ENCODE results near the gene HTR1E. TPM values are rescaled to one million over a fixed set of nuclear protein-coding genes. Genes with fewer than 3 reads are reported as not detected.
"Not testable (repeated sequence)": the region's sequence is repeated elsewhere in the genome, so short reads cannot be mapped to it uniquely, and the experiment has no call there.

Gene HTR1E
- total RNA-seq, 1 donor from 2014 or later, result 1.9 TPM

GRCh38 chr6:86973088-86973487 lies 35.8 kb downstream of the HTR1E start:
- DNase-seq (ENCODE audit: low spot score), result no peak

GRCh38 chr6:86978251-86978650 lies 40.9 kb downstream of the HTR1E start:
- no peak for DNase-seq (ENCODE audit: low spot score)

- DNase-seq (ENCODE audit: low spot score), result no peak
Observed at GRCh38 chr6:87001494-87001893, 64.2 kb downstream of the HTR1E start.

GRCh38 chr6:87002391-87002790 lies 65.1 kb downstream of the HTR1E start:
- not testable (repeated sequence) for DNase-seq (ENCODE audit: low spot score)

GRCh38 chr6:87006541-87006940 lies 69.2 kb downstream of the HTR1E start:
- not testable (repeated sequence) for DNase-seq (ENCODE audit: low spot score)

DNA sequence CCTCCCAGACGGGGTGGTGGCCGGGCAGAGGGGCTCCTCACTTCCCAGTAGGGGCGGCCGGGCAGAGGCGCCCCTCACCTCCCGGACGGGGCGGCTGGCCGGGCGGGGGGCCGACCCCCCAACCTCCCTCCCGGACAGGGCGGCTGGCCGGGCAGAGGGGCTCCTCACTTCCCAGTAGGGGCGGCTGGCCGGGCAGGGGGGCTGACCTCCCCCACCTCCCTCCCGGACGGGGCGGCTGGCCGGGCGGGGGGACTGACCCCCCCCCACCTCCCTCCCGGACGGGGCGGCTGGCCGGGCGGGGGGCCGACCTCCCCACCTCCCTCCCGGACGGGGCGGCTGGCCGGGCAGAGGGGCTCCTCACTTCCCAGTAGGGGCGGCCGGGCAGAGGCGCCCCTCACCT lies 72.3 kb downstream of the HTR1E start:
- not testable (repeated sequence) for DNase-seq (ENCODE audit: low spot score)

GRCh38 chr6:87012035-87012434 lies 74.7 kb downstream of the HTR1E start:
- DNase-seq (ENCODE audit: low spot score), result no peak

- DNase-seq (ENCODE audit: low spot score), result no peak
Observed at GRCh38 chr6:87012743-87013142, 75.4 kb downstream of the HTR1E start.

- no peak for DNase-seq (ENCODE audit: low spot score)
Observed at GRCh38 chr6:87016772-87017171, 79.4 kb downstream of the HTR1E start.

GRCh38 chr6:87027021-87027420 lies 89.7 kb downstream of the HTR1E start:
- DNase-seq (ENCODE audit: low spot score), result no peak

DNA sequence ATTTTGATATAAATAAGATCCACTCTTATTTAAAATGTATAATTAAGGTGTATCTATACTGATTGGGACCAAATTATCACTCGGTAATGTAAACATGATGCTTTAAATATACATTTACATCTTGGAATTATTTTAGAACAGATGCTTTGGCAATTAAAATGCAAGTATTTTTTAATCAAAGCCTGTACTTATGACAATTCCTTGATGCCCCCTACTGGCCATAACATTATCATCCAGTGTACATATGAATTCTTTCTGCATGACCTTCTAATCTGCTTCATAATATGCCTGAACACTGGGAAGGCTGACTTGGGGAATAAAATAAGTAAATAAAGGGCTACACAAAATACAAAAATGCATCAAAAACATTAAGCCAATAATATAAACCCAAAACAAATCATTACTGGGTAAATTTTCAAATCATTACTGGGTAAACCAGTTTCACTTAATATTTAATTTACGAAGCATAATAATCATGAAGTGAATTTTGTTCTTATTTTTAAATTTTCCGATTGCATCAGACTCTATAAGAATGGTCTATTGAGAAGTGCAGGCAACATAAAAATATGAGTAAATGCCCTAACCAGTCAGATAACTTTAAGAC lies 92.5 kb downstream of the HTR1E start:
- DNase-seq (ENCODE audit: low spot score), result peak; percentile 77

DNA sequence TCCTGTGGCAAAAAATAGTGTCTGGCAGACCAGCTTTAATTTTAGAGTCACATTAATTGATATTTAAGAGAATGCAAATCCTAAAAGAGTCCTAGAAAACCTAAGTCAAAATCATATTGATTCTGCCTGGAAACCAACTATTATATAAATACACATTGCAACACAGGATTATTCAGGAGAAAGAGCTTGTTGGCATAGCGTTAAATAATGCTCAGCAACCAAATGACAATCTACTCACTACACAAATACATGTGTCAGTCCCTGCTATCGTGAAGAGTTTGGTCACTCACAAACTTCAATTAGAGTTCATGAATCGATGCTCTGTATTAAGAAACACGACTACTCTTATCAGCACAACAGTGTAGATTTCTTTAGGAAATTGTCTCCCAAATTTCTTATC lies 103.4 kb downstream of the HTR1E start:
- no peak for DNase-seq (ENCODE audit: low spot score)

GRCh38 chr6:87045521-87046075 lies 108.3 kb downstream of the HTR1E start:
- no peak for DNase-seq (ENCODE audit: low spot score)

DNA sequence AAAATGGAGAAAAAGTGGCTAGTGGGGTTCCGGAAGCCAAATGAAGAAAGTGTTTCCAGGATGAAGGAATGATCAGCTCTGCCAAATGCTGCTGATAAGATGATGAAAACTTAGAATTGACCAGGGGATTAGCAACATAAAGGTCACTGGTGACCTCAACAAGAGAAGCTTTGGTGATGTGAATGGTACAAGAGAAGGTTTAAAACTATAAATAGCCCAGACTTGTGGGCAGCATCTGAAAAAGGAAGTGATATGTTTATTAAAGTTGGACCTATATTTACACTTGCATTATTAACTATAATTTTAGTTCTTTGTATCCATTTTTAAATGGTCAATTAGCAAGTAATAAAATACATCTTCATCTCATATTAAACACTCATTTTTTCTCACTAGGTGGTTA lies 112.5 kb downstream of the HTR1E start:
- no peak for DNase-seq (ENCODE audit: low spot score)

- DNase-seq (ENCODE audit: low spot score), result no peak
Observed at GRCh38 chr6:87053312-87053711, 116.0 kb downstream of the HTR1E start.

GRCh38 chr6:87054143-87054833 lies 117.0 kb downstream of the HTR1E start:
- no peak for DNase-seq (ENCODE audit: low spot score)

- no peak for DNase-seq (ENCODE audit: low spot score)
Observed at GRCh38 chr6:87059943-87060342, 122.6 kb downstream of the HTR1E start.

GRCh38 chr6:87065117-87065516 lies 127.8 kb downstream of the HTR1E start:
- no peak for DNase-seq (ENCODE audit: low spot score)

Other genes with a start within 250 kb of the HTR1E start
- 8.2 TPM for gene CGA, start 157.6 kb downstream of the HTR1E start, total RNA-seq (ENCODE audit: insufficient read depth, low replicate concordance)
- gene ZNF292, start 218.0 kb downstream of the HTR1E start, total RNA-seq (ENCODE audit: insufficient read depth, low replicate concordance), result 62.8 TPM

Measured in umbilical cord (tissue), 2 donors.